Activated CD8-positive, alpha-beta memory T cell treated with anti-CD3 and anti-CD28 coated beads for 36 hours (primary cell): ENCODE data around the gene GSN. TPM values are rescaled to one million over a fixed set of nuclear protein-coding genes. Genes with fewer than 3 reads are reported as not detected.

Source experiments
- CTCF ChIA-PET: fragments of 350-600 bp; sonication (Branson Sonifier 250); formaldehyde crosslinking; loops from one replicate; lab custom pipeline; 2021; ENCODE audit warnings: antibody characterized with exemption; lab: Charles Lee
- POLR2A ChIA-PET: fragments of 350-600 bp; sonication (Branson Sonifier 250); formaldehyde crosslinking; loops from one replicate; lab custom pipeline; 2021; ENCODE audit warnings: antibody characterized with exemption; lab: Charles Lee
- total RNA-seq, 2 experiments: library from RNA; stranded (reverse); gene quantifications; one replicate each; pipeline ENCODE4 v1.2.3, GENCODE V29; 2021

The GSN gene
- total RNA-seq, 2 experiments from 2014 or later: 1.6 to 1.8 TPM

- CTCF ChIA-PET: interaction anchor here (0.9 to 1.7 kb wide), 8 partner anchors 10 to 74 kb away, joined by 3 to 7 read pairs (median 4); no protein-coding TSS in a partner anchor
- POLR2A ChIA-PET: interaction anchor here (1.0 kb wide), 1 partner anchor 10 kb away, joined by 3 read pairs; no protein-coding TSS in a partner anchor
Measured at GRCh38 chr9:121353241-121354061, 85.5 kb downstream of the GSN start.

- ChIA-PET CTCF (interaction anchor here (0.9 to 1.7 kb wide), 7 partner anchors 10 to 75 kb away, joined by 3 to 7 read pairs (median 4); no protein-coding TSS in a partner anchor), POLR2A (interaction anchor here (0.6 to 1.0 kb wide), 2 partner anchors 10 to 96 kb away, joined by 3 read pairs; no protein-coding TSS in a partner anchor)
Measured at GRCh38 chr9:121354141-121354540, 86.2 kb downstream of the GSN start.

DNA sequence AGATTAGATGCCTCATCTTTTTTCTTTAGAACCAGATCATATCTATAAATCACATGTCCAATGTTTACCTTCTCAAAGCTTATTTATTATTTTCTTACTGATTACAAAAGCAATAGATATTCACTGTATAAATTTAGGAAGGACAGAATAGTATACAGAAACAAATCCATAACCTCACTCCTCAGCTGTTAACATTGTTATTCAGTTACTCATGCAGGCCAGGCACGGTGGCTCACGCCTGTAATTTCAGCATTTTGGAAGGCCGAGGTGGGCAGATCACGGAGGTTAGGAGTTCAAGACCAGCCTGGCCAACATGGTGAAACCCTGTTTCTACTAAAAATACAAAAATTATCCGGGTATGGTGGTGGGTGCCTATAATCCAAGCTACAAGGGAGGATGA is 86.8 kb downstream of the GSN start:
- CTCF ChIA-PET: interaction anchor here (1.4 to 1.7 kb wide), 3 partner anchors 9 to 15 kb away, joined by 4 to 7 read pairs (median 6); no protein-coding TSS in a partner anchor

GRCh38 chr9:121357011-121357410 is 89.0 kb downstream of the GSN start:
- CTCF ChIA-PET: interaction anchor here (0.6 to 1.2 kb wide), 2 partner anchors 10 to 132 kb away, joined by 3 to 4 read pairs; no protein-coding TSS in a partner anchor

More for the DNA sequence above, 86.8 kb downstream of the GSN start:
- POLR2A ChIA-PET: interaction anchor here (0.6 to 1.0 kb wide), 2 partner anchors 9 to 95 kb away, joined by 3 read pairs; no protein-coding TSS in a partner anchor

GRCh38 chr9:121358751-121359150 is 90.8 kb downstream of the GSN start:
- POLR2A ChIA-PET: interaction anchor here (1.1 kb wide), 1 partner anchor 10 kb away, joined by 4 read pairs; no protein-coding TSS in a partner anchor
- CTCF ChIA-PET: interaction anchor here (0.5 to 1.0 kb wide), 3 partner anchors 10 to 39 kb away, joined by 3 to 4 read pairs (median 3); no protein-coding TSS in a partner anchor

More at GRCh38 chr9:121357011-121357410, 89.0 kb downstream of the GSN start:
- POLR2A ChIA-PET: no interaction called here

- ChIA-PET CTCF (interaction anchor here (1.0 kb wide), 1 partner anchor 39 kb away, joined by 4 read pairs; no protein-coding TSS in a partner anchor), POLR2A (interaction anchor here (0.6 kb wide), 1 partner anchor 10 kb away, joined by 3 read pairs; no protein-coding TSS in a partner anchor)
Measured at GRCh38 chr9:121359351-121360294, 91.7 kb downstream of the GSN start.

DNA sequence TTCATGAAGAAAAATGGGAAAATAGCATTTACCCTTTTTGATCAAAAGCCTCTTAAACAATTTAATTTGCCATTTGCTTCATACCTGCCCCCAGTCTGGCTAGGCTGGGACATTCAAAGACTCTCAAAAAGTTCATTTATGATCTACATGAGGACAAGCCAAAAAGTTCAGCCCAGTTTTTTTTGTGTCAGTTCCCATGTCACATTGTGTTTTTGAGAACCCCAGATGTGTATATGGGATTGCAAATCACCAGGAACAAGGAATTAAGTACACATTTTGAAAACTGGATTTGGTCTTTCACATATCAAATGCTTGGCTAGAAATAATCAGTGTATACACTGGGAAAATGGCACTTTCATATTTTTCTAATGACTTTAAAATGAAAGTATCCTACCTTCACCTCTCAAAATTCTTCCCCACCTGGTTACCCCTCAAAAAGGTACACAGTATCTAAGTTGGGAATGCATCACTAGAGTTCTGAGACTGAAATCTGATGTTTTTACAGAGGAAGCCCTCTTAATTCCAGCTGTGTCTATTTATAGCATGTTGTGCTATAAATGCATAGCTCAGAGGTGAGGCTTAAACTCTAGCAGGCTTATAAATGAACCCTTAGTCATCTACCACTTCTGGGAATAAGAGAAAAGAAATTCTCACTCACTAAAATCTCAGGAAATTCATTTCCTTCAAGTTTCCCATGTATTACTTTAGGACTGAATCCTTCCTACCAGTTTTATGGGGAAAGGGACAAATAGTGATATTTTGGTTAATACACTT is 92.8 kb downstream of the GSN start:
- ChIA-PET POLR2A (no interaction called here), CTCF (interaction anchor here (0.6 to 1.2 kb wide), 3 partner anchors 12 to 269 kb away, joined by 3 to 7 read pairs (median 4); no protein-coding TSS in a partner anchor)

DNA sequence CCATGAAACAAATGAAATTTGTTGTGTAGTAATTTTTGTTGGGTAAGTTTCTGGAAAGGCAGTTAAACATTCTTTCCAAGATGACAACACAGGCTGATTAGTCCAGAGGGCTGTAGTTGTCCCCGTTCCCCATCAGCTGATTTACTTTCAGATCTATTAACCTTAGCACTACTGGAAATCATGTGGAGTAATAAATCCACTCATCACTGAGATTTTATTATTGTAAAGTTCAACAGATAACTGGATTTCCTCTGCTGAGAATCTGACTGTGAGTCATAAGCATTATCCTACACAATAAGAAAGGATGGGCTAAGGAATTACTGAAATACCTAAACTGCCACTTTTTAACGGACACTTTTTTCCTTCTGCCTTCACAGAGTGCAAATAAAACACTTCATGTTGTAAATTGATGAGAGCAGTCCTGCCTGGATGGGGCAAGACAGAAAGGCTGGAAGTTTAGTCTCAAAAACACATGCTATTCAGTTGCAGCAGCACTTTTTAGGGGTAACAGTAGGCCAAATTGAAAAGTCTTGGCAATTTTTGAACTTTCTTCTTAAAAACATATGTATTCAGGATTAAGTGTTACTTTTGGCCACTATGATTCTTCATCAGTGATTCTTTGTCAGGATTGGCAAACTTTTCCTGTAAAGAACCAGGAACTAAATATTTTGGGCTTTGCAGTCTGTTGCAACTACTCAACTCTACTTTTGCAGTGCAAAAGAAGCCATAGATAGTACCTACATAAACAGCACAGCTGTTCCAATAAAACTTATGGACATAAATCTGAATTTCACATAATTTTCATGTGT is 95.1 kb downstream of the GSN start:
- POLR2A ChIA-PET: interaction anchor here (1.1 kb wide), 1 partner anchor 9 kb away, joined by 3 read pairs; no protein-coding TSS in a partner anchor
- CTCF ChIA-PET: interaction anchor here (1.7 kb wide), 1 partner anchor 9 kb away, joined by 4 read pairs; no protein-coding TSS in a partner anchor

GRCh38 chr9:121363622-121363961 is 95.6 kb downstream of the GSN start:
- ChIA-PET CTCF (interaction anchor here (1.3 to 1.7 kb wide), 2 partner anchors 9 to 44 kb away, joined by 4 to 5 read pairs; no protein-coding TSS in a partner anchor), POLR2A (interaction anchor here (1.1 kb wide), 1 partner anchor 9 kb away, joined by 3 read pairs; no protein-coding TSS in a partner anchor)

GRCh38 chr9:121364077-121364476 is 96.1 kb downstream of the GSN start:
- CTCF ChIA-PET: interaction anchor here (1.3 to 1.7 kb wide), 2 partner anchors 10 to 44 kb away, joined by 4 to 5 read pairs; no protein-coding TSS in a partner anchor
- POLR2A ChIA-PET: interaction anchor here (1.1 kb wide), 1 partner anchor 10 kb away, joined by 3 read pairs; no protein-coding TSS in a partner anchor

DNA sequence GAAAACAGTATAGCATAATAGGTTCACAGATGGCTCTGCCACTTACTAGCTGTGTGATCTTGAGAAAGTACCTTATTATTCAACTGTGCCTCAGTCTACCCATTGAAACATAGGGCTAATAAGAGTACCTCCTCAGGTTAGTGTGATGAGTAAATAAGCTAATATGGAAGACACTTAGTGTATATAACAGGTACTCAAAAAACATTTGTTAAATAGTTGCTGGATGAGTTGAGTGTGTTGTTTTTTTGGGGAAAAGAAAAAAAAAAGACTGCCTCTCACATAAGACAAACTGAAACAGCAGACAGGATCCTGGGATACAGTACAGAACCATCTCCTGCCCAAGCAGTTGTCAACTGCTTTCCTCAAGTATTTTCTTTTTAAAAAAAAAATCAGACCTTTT is 96.9 kb downstream of the GSN start:
- POLR2A ChIA-PET: no interaction called here
- CTCF ChIA-PET: interaction anchor here (1.3 to 1.7 kb wide), 2 partner anchors 11 to 45 kb away, joined by 4 to 5 read pairs; no protein-coding TSS in a partner anchor

DNA sequence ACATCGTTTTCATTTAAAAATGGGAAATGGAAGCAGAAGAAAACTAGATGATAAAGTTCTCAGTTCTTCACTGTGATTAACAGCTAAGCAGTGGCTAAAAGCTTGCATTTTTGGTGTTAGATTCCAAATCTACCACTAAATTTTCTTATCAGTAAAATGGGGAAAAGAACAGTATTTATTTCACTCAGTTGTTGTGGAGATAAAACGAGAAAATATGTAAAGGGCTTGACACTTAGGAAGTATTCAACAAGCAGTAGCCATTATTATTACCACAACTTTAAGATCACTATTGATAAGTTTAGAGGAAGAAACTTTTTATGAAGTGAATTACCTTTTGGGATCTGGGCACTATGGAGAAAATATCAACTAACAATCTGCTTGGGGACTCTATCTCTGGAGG is 97.6 kb downstream of the GSN start:
- ChIA-PET POLR2A (interaction anchor here (0.6 kb wide), 1 partner anchor 366 kb away, joined by 8 read pairs; no protein-coding TSS in a partner anchor), CTCF (interaction anchor here (1.5 kb wide), 1 partner anchor 12 kb away, joined by 6 read pairs; no protein-coding TSS in a partner anchor)

DNA sequence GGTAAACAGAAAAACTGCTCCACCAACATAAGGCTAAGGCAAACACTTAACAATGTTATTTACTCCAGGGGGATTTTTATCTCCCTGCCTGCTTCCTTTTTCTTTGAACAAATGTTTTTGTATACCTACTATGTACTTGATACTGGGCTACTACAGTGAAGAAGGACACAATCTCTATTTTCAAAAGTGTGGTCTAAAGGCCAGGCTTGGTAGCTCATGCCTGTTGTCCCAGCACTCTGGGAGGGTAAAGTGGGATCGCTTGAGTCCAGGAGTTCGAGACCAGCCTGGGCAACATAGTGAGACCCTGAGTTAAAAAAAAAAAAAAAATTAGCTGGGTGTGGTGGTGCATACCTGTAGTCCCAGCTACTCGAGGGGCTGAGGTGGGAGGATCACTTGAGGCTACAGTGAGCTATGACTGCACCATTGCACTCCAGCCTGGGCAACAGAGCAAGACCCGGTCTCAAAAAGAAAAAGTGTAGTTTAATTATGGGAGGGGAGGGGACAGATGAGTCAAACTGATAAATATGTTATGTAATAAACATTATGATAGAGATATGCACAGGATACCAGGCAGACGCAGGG is 98.7 kb downstream of the GSN start:
- POLR2A ChIA-PET: no interaction called here
- CTCF ChIA-PET: interaction anchor here (1.0 to 1.5 kb wide), 3 partner anchors 10 to 47 kb away, joined by 3 to 6 read pairs (median 3); no protein-coding TSS in a partner anchor

DNA sequence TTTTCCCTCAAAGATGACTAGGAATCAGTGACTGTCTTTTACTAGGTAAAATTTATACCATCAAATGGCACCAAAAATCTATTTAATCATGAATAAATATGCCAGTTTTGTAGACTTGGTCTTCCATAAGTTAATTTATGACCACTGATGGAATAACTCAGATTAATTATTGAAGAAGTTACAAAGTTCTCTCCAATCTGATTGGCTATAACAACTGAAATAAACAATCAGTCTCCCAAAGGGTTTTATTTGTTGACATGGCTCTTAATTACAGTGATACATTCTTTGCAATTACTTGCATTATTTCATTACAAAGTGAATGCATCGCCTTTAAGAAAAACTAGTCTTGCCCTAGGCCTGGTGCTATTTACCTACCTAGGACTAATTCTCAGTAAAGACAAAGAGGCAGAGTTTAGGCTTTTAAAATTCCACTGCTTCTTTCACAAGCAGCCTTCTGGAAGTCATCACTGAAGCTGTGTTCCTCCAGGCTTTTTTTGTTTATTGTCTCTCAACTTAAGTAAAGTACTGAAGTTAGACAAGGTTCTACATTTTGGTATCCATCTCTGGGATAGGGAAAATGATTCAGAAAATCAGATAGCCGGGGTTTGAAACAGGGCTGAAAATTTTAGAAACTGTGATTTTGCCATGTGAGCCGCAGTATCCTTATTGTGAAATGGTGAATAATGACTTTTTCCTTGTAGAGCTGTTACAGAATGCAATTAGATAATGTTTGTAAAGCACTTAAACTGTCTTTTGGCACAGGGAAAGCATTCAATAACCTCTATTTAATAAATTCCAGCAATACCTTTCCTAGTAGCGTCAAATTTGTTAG is 99.6 kb downstream of the GSN start:
- ChIA-PET POLR2A (no interaction called here), CTCF (interaction anchor here (1.0 kb wide), 1 partner anchor 11 kb away, joined by 3 read pairs; no protein-coding TSS in a partner anchor)

- ChIA-PET CTCF (interaction anchor here (0.7 kb wide), 1 partner anchor 9 kb away, joined by 3 read pairs; no protein-coding TSS in a partner anchor), POLR2A (no interaction called here)
Measured at GRCh38 chr9:121368138-121368522, 100.2 kb downstream of the GSN start.
